GM13976 (cell line): Measurements from ENCODE around the gene UMAD1.

Experiments used
- DNase-seq: peaks from one replicate; pipeline ENCODE4 v3.0.0; 2012; ENCODE audit warnings: low spot score
- in situ Hi-C: fragments of 300-500 bp; cut with MboI; formaldehyde crosslinking; loops from one replicate; pipeline ENCODE4 v1.12.0; 2022; ENCODE audit warnings: low sequenced_read_pairs, mixed read lengths, inconsistent platforms; ENCODE audit not compliant: unreplicated experiment
- TF ChIP-seq, protein P1 (sequence below): IDR thresholded peaks from 2 replicates; pipeline ENCODE4 v1.5.1; 2012; ENCODE audit warnings: borderline replicate concordance, mild to moderate bottlenecking; ENCODE audit not compliant: insufficient read depth; ENCODE audit errors: extremely low read depth, missing control alignments, control extremely low read depth

UMAD1 gene

GRCh38 chr7:7918736-7919448 lies 278.3 kb downstream of the UMAD1 start:
- TF ChIP-seq, protein P1, sequence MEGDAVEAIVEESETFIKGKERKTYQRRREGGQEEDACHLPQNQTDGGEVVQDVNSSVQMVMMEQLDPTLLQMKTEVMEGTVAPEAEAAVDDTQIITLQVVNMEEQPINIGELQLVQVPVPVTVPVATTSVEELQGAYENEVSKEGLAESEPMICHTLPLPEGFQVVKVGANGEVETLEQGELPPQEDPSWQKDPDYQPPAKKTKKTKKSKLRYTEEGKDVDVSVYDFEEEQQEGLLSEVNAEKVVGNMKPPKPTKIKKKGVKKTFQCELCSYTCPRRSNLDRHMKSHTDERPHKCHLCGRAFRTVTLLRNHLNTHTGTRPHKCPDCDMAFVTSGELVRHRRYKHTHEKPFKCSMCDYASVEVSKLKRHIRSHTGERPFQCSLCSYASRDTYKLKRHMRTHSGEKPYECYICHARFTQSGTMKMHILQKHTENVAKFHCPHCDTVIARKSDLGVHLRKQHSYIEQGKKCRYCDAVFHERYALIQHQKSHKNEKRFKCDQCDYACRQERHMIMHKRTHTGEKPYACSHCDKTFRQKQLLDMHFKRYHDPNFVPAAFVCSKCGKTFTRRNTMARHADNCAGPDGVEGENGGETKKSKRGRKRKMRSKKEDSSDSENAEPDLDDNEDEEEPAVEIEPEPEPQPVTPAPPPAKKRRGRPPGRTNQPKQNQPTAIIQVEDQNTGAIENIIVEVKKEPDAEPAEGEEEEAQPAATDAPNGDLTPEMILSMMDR, result no peak
- DNase-seq, result no peak
- in situ Hi-C loops, result no loop called here

DNA sequence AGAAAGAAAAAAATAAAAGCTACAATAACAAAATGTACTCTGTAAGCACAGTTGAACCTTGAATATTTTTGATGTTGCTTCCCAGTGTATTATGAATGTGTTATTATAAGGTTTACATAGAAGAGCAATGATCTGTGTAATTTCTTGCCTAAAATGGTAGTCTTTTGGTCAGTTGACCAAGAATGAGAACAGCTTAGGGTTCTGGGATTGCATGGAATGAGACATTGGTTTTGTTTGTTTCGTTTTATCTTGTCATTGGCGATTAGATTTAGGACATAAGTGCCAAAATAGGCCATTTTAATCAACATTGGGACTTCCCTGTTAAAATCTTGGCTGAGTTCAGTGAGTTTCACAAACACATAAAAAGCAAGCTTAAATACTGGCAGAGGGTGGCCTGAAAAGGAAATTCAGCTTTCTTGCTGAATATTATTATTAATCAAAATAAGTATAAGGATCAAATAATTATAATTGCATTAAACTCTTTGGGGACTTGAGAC lies 278.9 kb downstream of the UMAD1 start:
- DNase-seq, result no peak
- in situ Hi-C loops, result no loop called here
- TF ChIP-seq, protein P1, result no peak

GRCh38 chr7:7920056-7920455 lies 279.5 kb downstream of the UMAD1 start:
- TF ChIP-seq, protein P1, result no peak
- in situ Hi-C loops, result no loop called here

GRCh38 chr7:7920481-7920880 lies 279.9 kb downstream of the UMAD1 start:
- DNase-seq, result peak; percentile 44
- in situ Hi-C loops, result no loop called here
- TF ChIP-seq, protein P1, result no peak

More at GRCh38 chr7:7920056-7920455, 279.5 kb downstream of the UMAD1 start:
- no peak for DNase-seq

DNA sequence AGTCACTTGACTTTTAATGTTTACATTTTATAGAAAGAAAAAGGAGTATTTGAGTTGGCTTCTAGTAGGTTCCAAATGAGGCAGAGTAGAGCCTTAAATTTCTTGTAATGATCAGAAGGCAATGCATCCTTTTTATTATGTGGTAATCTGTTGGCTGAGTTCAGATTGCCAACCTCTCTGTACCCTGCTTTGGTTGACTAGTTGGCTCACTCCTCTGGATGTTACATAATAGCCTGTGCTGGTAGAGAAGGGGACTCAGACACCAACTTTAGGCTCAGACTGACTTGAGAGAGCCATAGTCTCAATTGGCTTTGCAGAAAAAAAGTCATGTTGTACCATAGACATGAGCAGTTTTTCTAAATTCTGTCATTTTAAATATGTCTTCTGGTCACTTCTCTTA lies 281.3 kb downstream of the UMAD1 start:
- TF ChIP-seq, protein P1, result no peak
- in situ Hi-C loops, result no loop called here
- DNase-seq, result no peak

GRCh38 chr7:7922684-7923385 lies 282.3 kb downstream of the UMAD1 start:
- in situ Hi-C loops, result no loop called here
- TF ChIP-seq, protein P1, result no peak
- DNase-seq, result no peak
